WTC11 (cell line): ENCODE measurements around the gene CCDC6.

ENCODE experiments used
- ATF6 ChIP-seq: sonication (generic); formaldehyde crosslinking; IDR thresholded peaks from 2 replicates; pipeline ENCODE4 v1.8.1; 2023; ENCODE audit warnings: mild to moderate bottlenecking, missing genetic modification reagents
- CTCF ChIP-seq: fragments of 200-600 bp; IDR thresholded peaks from 2 replicates; pipeline ENCODE4 v1.8.0; 2022; ENCODE audit warnings: antibody characterized with exemption
- GTF2I ChIP-seq: fragments of 250-450 bp; sonication (Bioruptor Pico); conservative IDR thresholded peaks from 2 replicates; pipeline ENCODE4 v1.4.0; 2021; ENCODE audit warnings: mild to moderate bottlenecking
- MAX ChIP-seq: sonication (generic); formaldehyde crosslinking; IDR thresholded peaks from 2 replicates; pipeline ENCODE4 v1.8.0; 2022; ENCODE audit warnings: mild to moderate bottlenecking, missing genetic modification reagents
- SMAD3 ChIP-seq: sonication (generic); formaldehyde crosslinking; IDR thresholded peaks from 2 replicates; pipeline ENCODE4 v1.8.0; 2022; ENCODE audit warnings: missing genetic modification reagents, mild to moderate bottlenecking, borderline replicate concordance
- SP1 ChIP-seq: sonication (generic); formaldehyde crosslinking; conservative IDR thresholded peaks from 2 replicates; pipeline ENCODE4 v1.8.1; 2022; ENCODE audit warnings: missing genetic modification reagents

- TF ChIP-seq SMAD3 (CRISPR knock-in tag) (no peak), MAX (no peak), GTF2I (CRISPR knock-in tag) (no peak), ATF6 (no peak), SP1 (CRISPR knock-in tag) (no peak), CTCF (no peak)
Measured at GRCh38 chr10:59950105-59950504, 43.7 kb upstream of the CCDC6 start.
